Measurements from ENCODE around the gene TVP23C.
"Not testable (repeated sequence)": the region's sequence is repeated elsewhere in the genome, so short reads cannot be mapped to it uniquely, and the experiment has no call there.

- not testable (repeated sequence) for TF ChIP-seq RBM22 (IDR thresholded peaks at IDR 0.05; ENCODE audit: low read depth, low read length, poor library complexity, severe bottlenecking); MYC (IDR thresholded peaks at IDR 0.05; ENCODE audit: low read depth, low read length); MYC (CRISPR knock-in tag; IDR thresholded peaks at IDR 0.05; ENCODE audit: borderline replicate concordance, low read depth); POLR2G (IDR thresholded peaks at IDR 0.05; ENCODE audit: low read depth, low read length); GTF2F1 (IDR thresholded peaks at IDR 0.05; ENCODE audit: low read depth, low read length); MCM3 (IDR thresholded peaks at IDR 0.05); ESRRB (CRISPR knock-in tag; IDR thresholded peaks at IDR 0.05; ENCODE audit: borderline replicate concordance); BRD4 (IDR thresholded peaks at IDR 0.05); CTCF (IDR thresholded peaks at IDR 0.05 in 2 of 3, conservative IDR thresholded peaks at IDR 0.05 in 1 of 3; ENCODE audit: insufficient read depth in 2 of 3, low read depth in 1 of 3, low read length in 3 of 3)
These were observed 27.6 kb upstream of the TVP23C start for GRCh38 chr17:15590844-15591243.

Measured in K562 (cell line).